GM12878 (cell line): ENCODE measurements around the gene FOXO1. TPM values are rescaled to one million over a fixed set of nuclear protein-coding genes. Genes with fewer than 3 reads are reported as not detected.

Experiments
- ATAC-seq: fragments of 200-7000 bp; cut with Tn5 transposase; 3 replicates; pipeline ENCODE4 v1.9.1; 2020; ENCODE audit warnings: mild to moderate bottlenecking, moderate library complexity
- BruUV-seq: library from RNA; stranded (reverse); fragments of 400-500 nt; replicated peaks from 2 replicates; lab custom pipeline; 2021; lab: Mats Ljungman, UMichigan
- CTCF ChIA-PET: fragments of 300-600 bp; sonication (Branson Sonifier 250); formaldehyde crosslinking; extraction: SDS; loops from one replicate; lab custom pipeline; 2021; ENCODE audit warnings: inconsistent platforms; lab: Yijun Ruan, JAX
- POLR2A ChIA-PET: fragments of 350-600 bp; formaldehyde crosslinking; extraction: SDS; loops from one replicate; lab custom pipeline; 2021; ENCODE audit warnings: inconsistent platforms; lab: Charles Lee
- RAD21 ChIA-PET: fragments of 300-600 bp; sonication (Branson Sonifier 250); formaldehyde crosslinking; loops from one replicate; lab custom pipeline; 2023; ENCODE audit warnings: antibody characterized with exemption; ENCODE audit not compliant: unreplicated experiment; lab: Charles Lee
- SMC1A ChIA-PET: fragments of 300-600 bp; sonication (Branson Sonifier 250); formaldehyde crosslinking; loops from one replicate; lab custom pipeline; 2023; ENCODE audit not compliant: unreplicated experiment, uncharacterized antibody; lab: Charles Lee
- DNase-seq: peaks from one replicate; pipeline ENCODE4 v3.0.0-alpha.2; 2011; ENCODE audit warnings: low read depth, low spot score
- FAIRE-seq: peaks from 3 replicates; lab custom pipeline; 2011; peaks lifted over from hg19 to GRCh38; lab: Jason Lieb, UNC
- H2AFZ ChIP-seq: 2 replicates; pipeline ENCODE4 v1.6.0; 2011; ENCODE audit warnings: low read depth, low read length, control low read depth; ENCODE audit not compliant: control insufficient read depth
- H3K27ac ChIP-seq: 2 replicates; pipeline ENCODE4 v1.5.1; 2011; ENCODE audit warnings: control low read depth; ENCODE audit not compliant: control insufficient read depth, insufficient read depth
- H3K27me3 ChIP-seq, 2 experiments: replicated peaks in 1 of 2; 2 replicates each; pipeline versions ENCODE4 v1.6.0 to v1.6.1; 2011; ENCODE audit warnings: low read length in 1 of 2; ENCODE audit not compliant: control insufficient read depth in 2 of 2, insufficient read depth in 2 of 2
- H3K36me3 ChIP-seq, 2 experiments: 2 replicates each; pipeline ENCODE4 v1.5.1; 2011; ENCODE audit warnings: low read length in 1 of 2; ENCODE audit not compliant: control insufficient read depth in 2 of 2, insufficient read depth in 2 of 2
- H3K4me1 ChIP-seq: 2 replicates; pipeline ENCODE4 v1.6.1; 2011; ENCODE audit warnings: mild to moderate bottlenecking, low read length, moderate library complexity, mixed read lengths; ENCODE audit not compliant: control insufficient read depth, insufficient read depth
- H3K4me2 ChIP-seq: 2 replicates; pipeline ENCODE4 v1.6.0; 2011; ENCODE audit warnings: control low read depth; ENCODE audit not compliant: control insufficient read depth, insufficient read depth
- H3K4me3 ChIP-seq: fragments of 200-600 bp; sonication (generic); 2 replicates; pipeline ENCODE4 v1.5.1; 2016
- H3K79me2 ChIP-seq: 2 replicates; pipeline ENCODE4 v1.6.0; 2011; ENCODE audit warnings: low read length; ENCODE audit not compliant: control insufficient read depth, insufficient read depth
- H3K9ac ChIP-seq: 2 replicates; pipeline ENCODE4 v1.8.0; 2011; ENCODE audit warnings: low read length, control low read depth, mixed read lengths; ENCODE audit not compliant: control insufficient read depth, insufficient read depth
- H3K9me3 ChIP-seq: replicated peaks from 3 replicates; pipeline ENCODE4 v1.5.1; 2011; ENCODE audit warnings: mild to moderate bottlenecking, low read length; ENCODE audit not compliant: control insufficient read depth, insufficient read depth
- H4K20me1 ChIP-seq: 2 replicates; pipeline ENCODE4 v1.6.0; 2011; ENCODE audit not compliant: control insufficient read depth, insufficient read depth
- EGR1 ChIP-seq, 2 experiments: IDR thresholded peaks; 1 replicate in 1 of 2; 2 replicates in 1 of 2; pipeline ENCODE4 v1.6.1; 2011 to 2012; ENCODE audit warnings: low read depth in 2 of 2, low read length in 2 of 2, borderline replicate concordance in 1 of 2, mild to moderate bottlenecking in 1 of 2, moderate library complexity in 1 of 2
- ESRRA ChIP-seq: IDR thresholded peaks from 2 replicates; pipeline ENCODE4 v1.6.1; 2012; ENCODE audit warnings: mild to moderate bottlenecking, low read length, improper control_type of control experiment
- KAT2A ChIP-seq: conservative IDR thresholded peaks from 2 replicates; pipeline ENCODE4 v1.6.1; 2011; ENCODE audit warnings: low read depth, low read length; ENCODE audit not compliant: control insufficient read depth
- MEF2A ChIP-seq: IDR thresholded peaks from 2 replicates; pipeline ENCODE4 v1.6.1; 2011; ENCODE audit warnings: low read depth, mild to moderate bottlenecking, low read length, moderate library complexity; ENCODE audit not compliant: insufficient read depth
- MTA2 ChIP-seq: fragments of 450-650 bp; IDR thresholded peaks from 2 replicates; pipeline ENCODE4 v1.6.1; 2016; ENCODE audit warnings: low read depth, mild to moderate bottlenecking, moderate library complexity
- POLR2AphosphoS2 ChIP-seq: IDR thresholded peaks from 2 replicates; pipeline ENCODE4 v1.6.1; 2011; ENCODE audit warnings: low read depth, mild to moderate bottlenecking, low read length, improper control_type of control experiment, moderate library complexity
- SIX5 ChIP-seq: IDR thresholded peaks from 2 replicates; pipeline ENCODE4 v1.6.1; 2011; ENCODE audit warnings: mild to moderate bottlenecking, low read depth, low read length, moderate library complexity; ENCODE audit not compliant: severe bottlenecking
- SMARCA5 ChIP-seq: fragments of 450-650 bp; IDR thresholded peaks from 2 replicates; pipeline ENCODE4 v1.6.1; 2017; ENCODE audit warnings: mild to moderate bottlenecking
- SP1 ChIP-seq: IDR thresholded peaks from one replicate; pipeline ENCODE4 v1.6.1; 2011; ENCODE audit warnings: low read depth, low read length
- STAT1 ChIP-seq: fragments of 450-650 bp; conservative IDR thresholded peaks from 2 replicates; pipeline ENCODE4 v1.6.1; 2014; ENCODE audit warnings: antibody characterized with exemption, mild to moderate bottlenecking
- WRNIP1 ChIP-seq: IDR thresholded peaks from 2 replicates; pipeline ENCODE4 v1.6.1; 2011; ENCODE audit warnings: low read depth, low read length, improper control_type of control experiment, borderline replicate concordance
- YY1 ChIP-seq: IDR thresholded peaks from 2 replicates; pipeline ENCODE4 v1.6.1; 2011; ENCODE audit warnings: low read depth, mild to moderate bottlenecking, low read length
- ZNF207 ChIP-seq: fragments of 450-650 bp; IDR thresholded peaks from 2 replicates; pipeline ENCODE4 v1.6.1; 2014; ENCODE audit warnings: antibody characterized with exemption, mild to moderate bottlenecking, borderline replicate concordance
- WGBS: methylation state at CpG from one replicate; pipeline ENCODE4 v1.1.6; 2016; ENCODE audit warnings: low lambda C conversion rate; ENCODE audit not compliant: insufficient replicate concordance, insufficient coverage; ENCODE audit errors: missing lambda C conversion rate; 5-methylcytosine and 5-hydroxymethylcytosine counted together
- in situ Hi-C: fragments of 300-500 bp; cut with MboI; formaldehyde crosslinking; loops from 9 replicates; pipeline ENCODE4 v1.14.3; 2018; ENCODE audit warnings: mixed read lengths
- intact Hi-C: fragments of 100-400 bp; cut with micrococcal nuclease; formaldehyde crosslinking; loops from one replicate; pipeline ENCODE4 v1.14.2; 2022; ENCODE audit not compliant: unreplicated experiment
- polyA plus RNA-seq, 11 experiments: library from polyadenylated mRNA; depleted of rRNA in 4 of 11; unstranded in 6 of 11; stranded (reverse) in 5 of 11; fragments of >200 nt; fragmentation: Nextera tagmentation in 4 of 11; fragmentation: Illumina TruSeq in 1 of 11; extraction: Ambion mirVana in 4 of 11; extraction: Trizol in 1 of 11; gene quantifications; 1 replicate in 1 of 11; 2 replicates in 10 of 11; pipeline versions ENCODE4 v1.2.1 to v1.2.3, GENCODE V29; 2011 to 2016; ENCODE audit warnings: inconsistent platforms in 2 of 11, missing spikeins in 2 of 11, low read depth in 1 of 11
- total RNA-seq, 4 experiments: library from RNA; depleted of rRNA in 3 of 4; stranded (reverse); fragments of >200 nt in 3 of 4; fragmentation: Illumina TruSeq in 1 of 4; extraction: Trizol in 1 of 4; gene quantifications; 2 replicates each; pipeline versions ENCODE4 v1.2.1 to v1.2.3, GENCODE V29; 2013 to 2021
- TF ChIP-seq, protein P1 (sequence below): fragments of 450-650 bp; IDR thresholded peaks from 2 replicates; pipeline ENCODE4 v1.6.1; 2017; ENCODE audit warnings: antibody characterized with exemption, mild to moderate bottlenecking, moderate library complexity
- TF ChIP-seq, protein P2 (sequence below): IDR thresholded peaks from 2 replicates; pipeline ENCODE4 v1.6.1; 2011; ENCODE audit warnings: mild to moderate bottlenecking, low read depth, low read length, moderate library complexity; ENCODE audit not compliant: insufficient replicate concordance
- TF ChIP-seq, protein P3 (sequence below): IDR thresholded peaks from 2 replicates; pipeline ENCODE4 v1.6.1; 2011; ENCODE audit warnings: low read depth, mild to moderate bottlenecking, low read length, moderate library complexity, borderline replicate concordance; ENCODE audit errors: extremely low read depth
- TF ChIP-seq, protein P4 (sequence below): fragments of 150-350 bp; IDR thresholded peaks from 2 replicates; pipeline ENCODE4 v1.6.1; 2014; ENCODE audit warnings: mild to moderate bottlenecking, low read depth, low read length

Gene FOXO1
- total and polyA plus RNA-seq, 10 of the 15 experiments (the other 5 are each of a cell fraction or from before 2014, with no cell fraction given): 0.58 to 8.3 (median 0.88) TPM

DNA sequence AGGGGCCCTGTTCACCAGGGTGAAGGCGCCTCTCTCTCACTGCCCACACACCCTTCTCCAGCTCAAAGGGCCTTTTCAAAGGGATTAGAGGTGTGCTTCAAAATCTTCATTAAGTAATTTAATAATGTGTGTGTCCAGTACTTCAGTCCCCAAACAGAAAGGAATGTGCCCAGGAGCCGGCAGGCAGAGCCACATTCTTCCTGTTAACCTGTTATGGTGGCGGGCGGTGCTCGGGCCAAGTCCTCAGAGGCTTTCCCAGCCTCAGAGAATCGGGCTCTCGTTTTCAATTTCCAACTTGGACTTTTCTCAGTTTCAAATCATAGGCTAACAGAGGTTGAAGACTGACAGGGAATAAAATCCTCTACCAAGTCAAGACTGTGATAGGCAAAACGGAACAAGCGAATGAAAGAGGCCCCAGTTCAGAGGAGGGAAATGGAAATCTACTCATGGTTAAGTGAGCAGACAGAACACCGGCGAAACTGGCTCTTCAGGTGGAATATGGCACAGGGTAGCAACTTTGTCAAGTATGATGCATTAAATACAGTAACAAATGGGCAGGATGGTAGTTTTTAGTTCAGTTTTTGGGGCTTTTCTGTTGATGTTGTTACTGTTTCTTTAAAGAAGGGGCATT, 68.6 kb downstream of the FOXO1 start:
- H3K4me3 ChIP-seq: no peak overlapping the region

More for the DNA sequence above, 68.6 kb downstream of the FOXO1 start:
- intact Hi-C loops (no loop called here), in situ Hi-C loops (no loop called here)
- Histone ChIP-seq H3K9me3 (no peaks in the 10 kb centered on the region), H3K27ac (no peak overlapping the region), H3K27me3 (no peaks in the 10 kb centered on the region), H3K36me3 (no peaks in the 10 kb centered on the region), H2AFZ (no peak overlapping the region), H4K20me1 (no peaks in the 10 kb centered on the region), H3K9ac (no peak overlapping the region), H3K4me2 (peak overlapping the region; percentile 20; the same call in 1 of the 2 replicates), H3K4me1 (peaks cover 13% of the 10 kb centered on the region), H3K79me2 (peaks cover 20% of the 10 kb centered on the region)
- DNase-seq (no peak), ATAC-seq (no peak; the same call in 2 of the 3 replicates), FAIRE-seq (no peak)
- no TSS peak for BruUV-seq
- WGBS: 94% methylated on average over 11 of the region's 11 CpGs
- ChIA-PET CTCF (no interaction called here), POLR2A (no interaction called here), RAD21 (no interaction called here), SMC1A (interaction anchor here (1.0 to 1.4 kb wide), 3 partner anchors 8 to 166 kb away, joined by 3 to 4 read pairs (median 3); no protein-coding TSS in a partner anchor)
- TF ChIP-seq WRNIP1: no peak
- no peak for TF ChIP-seq SIX5
- TF ChIP-seq MTA2: no peak
- no peak for TF ChIP-seq SMARCA5
- TF ChIP-seq, protein P1, sequence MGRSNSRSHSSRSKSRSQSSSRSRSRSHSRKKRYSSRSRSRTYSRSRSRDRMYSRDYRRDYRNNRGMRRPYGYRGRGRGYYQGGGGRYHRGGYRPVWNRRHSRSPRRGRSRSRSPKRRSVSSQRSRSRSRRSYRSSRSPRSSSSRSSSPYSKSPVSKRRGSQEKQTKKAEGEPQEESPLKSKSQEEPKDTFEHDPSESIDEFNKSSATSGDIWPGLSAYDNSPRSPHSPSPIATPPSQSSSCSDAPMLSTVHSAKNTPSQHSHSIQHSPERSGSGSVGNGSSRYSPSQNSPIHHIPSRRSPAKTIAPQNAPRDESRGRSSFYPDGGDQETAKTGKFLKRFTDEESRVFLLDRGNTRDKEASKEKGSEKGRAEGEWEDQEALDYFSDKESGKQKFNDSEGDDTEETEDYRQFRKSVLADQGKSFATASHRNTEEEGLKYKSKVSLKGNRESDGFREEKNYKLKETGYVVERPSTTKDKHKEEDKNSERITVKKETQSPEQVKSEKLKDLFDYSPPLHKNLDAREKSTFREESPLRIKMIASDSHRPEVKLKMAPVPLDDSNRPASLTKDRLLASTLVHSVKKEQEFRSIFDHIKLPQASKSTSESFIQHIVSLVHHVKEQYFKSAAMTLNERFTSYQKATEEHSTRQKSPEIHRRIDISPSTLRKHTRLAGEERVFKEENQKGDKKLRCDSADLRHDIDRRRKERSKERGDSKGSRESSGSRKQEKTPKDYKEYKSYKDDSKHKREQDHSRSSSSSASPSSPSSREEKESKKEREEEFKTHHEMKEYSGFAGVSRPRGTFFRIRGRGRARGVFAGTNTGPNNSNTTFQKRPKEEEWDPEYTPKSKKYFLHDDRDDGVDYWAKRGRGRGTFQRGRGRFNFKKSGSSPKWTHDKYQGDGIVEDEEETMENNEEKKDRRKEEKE: no peak
- no peak for TF ChIP-seq ESRRA
- TF ChIP-seq STAT1: no peak
- no peak for TF ChIP-seq MEF2A
- TF ChIP-seq, protein P2, sequence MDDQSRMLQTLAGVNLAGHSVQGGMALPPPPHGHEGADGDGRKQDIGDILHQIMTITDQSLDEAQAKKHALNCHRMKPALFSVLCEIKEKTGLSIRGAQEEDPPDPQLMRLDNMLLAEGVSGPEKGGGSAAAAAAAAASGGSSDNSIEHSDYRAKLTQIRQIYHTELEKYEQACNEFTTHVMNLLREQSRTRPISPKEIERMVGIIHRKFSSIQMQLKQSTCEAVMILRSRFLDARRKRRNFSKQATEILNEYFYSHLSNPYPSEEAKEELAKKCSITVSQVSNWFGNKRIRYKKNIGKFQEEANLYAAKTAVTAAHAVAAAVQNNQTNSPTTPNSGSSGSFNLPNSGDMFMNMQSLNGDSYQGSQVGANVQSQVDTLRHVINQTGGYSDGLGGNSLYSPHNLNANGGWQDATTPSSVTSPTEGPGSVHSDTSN: no peak
- no peak for TF ChIP-seq YY1
- no peak for TF ChIP-seq KAT2A
- TF ChIP-seq SP1: no peak
- TF ChIP-seq, protein P3, sequence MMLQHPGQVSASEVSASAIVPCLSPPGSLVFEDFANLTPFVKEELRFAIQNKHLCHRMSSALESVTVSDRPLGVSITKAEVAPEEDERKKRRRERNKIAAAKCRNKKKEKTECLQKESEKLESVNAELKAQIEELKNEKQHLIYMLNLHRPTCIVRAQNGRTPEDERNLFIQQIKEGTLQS: no peak
- TF ChIP-seq, protein P4, sequence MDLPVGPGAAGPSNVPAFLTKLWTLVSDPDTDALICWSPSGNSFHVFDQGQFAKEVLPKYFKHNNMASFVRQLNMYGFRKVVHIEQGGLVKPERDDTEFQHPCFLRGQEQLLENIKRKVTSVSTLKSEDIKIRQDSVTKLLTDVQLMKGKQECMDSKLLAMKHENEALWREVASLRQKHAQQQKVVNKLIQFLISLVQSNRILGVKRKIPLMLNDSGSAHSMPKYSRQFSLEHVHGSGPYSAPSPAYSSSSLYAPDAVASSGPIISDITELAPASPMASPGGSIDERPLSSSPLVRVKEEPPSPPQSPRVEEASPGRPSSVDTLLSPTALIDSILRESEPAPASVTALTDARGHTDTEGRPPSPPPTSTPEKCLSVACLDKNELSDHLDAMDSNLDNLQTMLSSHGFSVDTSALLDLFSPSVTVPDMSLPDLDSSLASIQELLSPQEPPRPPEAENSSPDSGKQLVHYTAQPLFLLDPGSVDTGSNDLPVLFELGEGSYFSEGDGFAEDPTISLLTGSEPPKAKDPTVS: no peak
- no peak for TF ChIP-seq EGR1 (IDR thresholded peaks at IDR 0.05; ENCODE audit: borderline replicate concordance in 1 of 2, low read depth in 2 of 2, low read length in 2 of 2)
- TF ChIP-seq POLR2AphosphoS2: no peak
- no peak for TF ChIP-seq ZNF207
